Sigmoid colon (tissue), 4 donors: ENCODE results near the gene TMEM174.

Experiments used
- CTCF ChIP-seq, 4 experiments: fragments of 450-650 bp in 3 of 4; fragments of 200-600 bp in 1 of 4; IDR thresholded peaks; one replicate each; pipeline ENCODE4 v1.5.1; 2016 to 2019; ENCODE audit warnings: antibody characterized with exemption in 4 of 4, mild to moderate bottlenecking in 3 of 4, moderate library complexity in 2 of 4
- EP300 ChIP-seq, 4 donors: sonication (generic); formaldehyde crosslinking; IDR thresholded peaks; one replicate each; pipeline ENCODE4 v1.6.1; 2017; ENCODE audit warnings: antibody characterized with exemption in 4 of 4
- POLR2A ChIP-seq, 2 donors: fragments of 450-650 bp; IDR thresholded peaks; one replicate each; pipeline ENCODE4 v1.6.1; 2016; ENCODE audit warnings: antibody characterized with exemption in 2 of 2, mild to moderate bottlenecking in 2 of 2, moderate library complexity in 2 of 2
- POLR2AphosphoS5 ChIP-seq, 4 donors: sonication (generic); formaldehyde crosslinking; IDR thresholded peaks; one replicate each; pipeline ENCODE4 v1.6.1; 2017; ENCODE audit warnings: antibody characterized with exemption in 4 of 4

GRCh38 chr5:73139485-73139884 is 33.5 kb upstream of the TMEM174 start:
- TF ChIP-seq EP300 (IDR thresholded peaks at IDR 0.05): no peak
- no peak for TF ChIP-seq CTCF (IDR thresholded peaks at IDR 0.05)
- TF ChIP-seq POLR2A (IDR thresholded peaks at IDR 0.05): no peak
- TF ChIP-seq POLR2AphosphoS5 (IDR thresholded peaks at IDR 0.05): no peak
